ENCODE results near the gene DCX.

DCX gene

GRCh38 chrX:111411983-111412382 is at the start of gene DCX:
DCX (minus strand) TSS chrX:111412192; CDS start chrX:111410398, 1,794 bp downstream.
- DNase-seq: no peak

GRCh38 chrX:111460607-111461006 is 48.6 kb upstream of the DCX start:
- no peak for DNase-seq

DNA sequence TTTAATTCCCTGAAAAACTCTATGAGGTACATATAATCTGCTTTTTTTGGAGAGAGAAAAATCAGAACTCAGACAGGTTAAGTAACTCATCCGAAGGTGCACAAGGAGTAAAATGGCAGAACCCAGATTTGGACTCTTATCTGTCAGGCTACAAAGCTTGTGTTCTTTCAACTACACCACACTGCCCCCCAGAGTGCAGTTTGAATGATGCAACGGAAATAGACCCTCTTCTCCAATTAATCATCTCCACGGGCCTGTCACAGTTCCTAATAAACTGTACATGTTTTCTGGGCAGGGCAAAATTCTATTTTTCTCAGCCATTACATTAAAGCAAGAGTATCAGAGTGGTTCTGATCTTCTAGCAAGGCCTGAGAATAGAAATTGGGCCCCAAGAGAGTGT is 35.3 kb upstream of the DCX start:
- peak; percentile 10 for DNase-seq

DNA sequence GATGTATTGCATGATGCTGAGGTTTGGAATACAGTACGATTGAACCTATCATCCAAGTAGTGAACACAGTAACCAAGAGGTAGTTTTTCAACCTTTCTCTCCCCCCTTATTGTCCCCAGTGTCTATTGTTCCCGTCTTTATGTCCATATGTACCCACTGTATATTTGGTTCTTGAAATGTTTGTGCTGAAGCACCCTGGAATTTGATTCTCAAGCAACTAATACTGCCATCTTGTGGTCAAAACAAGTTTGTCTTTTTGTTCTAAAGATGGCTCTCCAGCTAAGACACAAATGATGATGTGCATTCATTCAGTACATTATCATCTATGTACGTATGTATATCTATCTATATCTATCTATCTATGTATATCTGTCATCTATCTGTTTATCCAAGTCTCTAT is 33.5 kb upstream of the DCX start:
- DNase-seq: peak; percentile 36

DNA sequence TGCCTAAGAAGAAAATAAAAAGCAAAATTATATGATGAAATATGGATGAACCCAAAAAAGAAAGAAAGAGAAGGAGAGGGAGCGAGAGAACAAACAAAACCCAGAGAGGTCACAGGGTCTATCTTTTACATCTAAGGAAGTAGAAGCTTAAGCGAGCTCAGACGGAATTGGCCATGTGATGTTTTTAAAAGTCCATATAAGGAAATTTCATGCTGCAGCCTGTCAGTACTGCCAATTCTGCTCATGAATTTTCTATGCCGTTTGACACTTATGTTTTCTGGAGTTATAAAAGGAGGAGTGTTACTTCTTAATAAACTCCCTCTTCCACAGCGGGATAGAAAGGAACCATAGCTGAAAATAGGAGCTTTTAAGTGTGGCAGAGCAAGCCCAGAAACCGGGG is 32.9 kb upstream of the DCX start:
- DNase-seq: no peak

DNA sequence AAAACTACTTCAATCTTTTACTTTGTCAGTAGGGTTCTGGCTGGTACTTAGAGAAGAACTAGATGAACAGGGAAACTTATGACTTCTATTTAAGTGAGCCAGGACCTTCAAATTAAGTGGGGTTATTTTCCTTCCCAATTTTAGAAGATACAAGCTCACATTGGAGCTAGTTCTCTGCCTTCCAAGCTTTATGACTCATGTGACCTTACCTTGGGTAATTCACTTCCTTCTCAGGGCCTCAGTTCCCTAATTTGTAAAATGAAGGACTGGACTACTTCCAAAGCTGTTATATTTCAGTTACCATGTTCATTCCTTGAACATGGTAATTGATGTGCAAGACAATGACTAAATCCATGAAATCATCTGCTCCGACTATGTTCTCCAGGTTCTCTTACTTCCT is 32.0 kb upstream of the DCX start:
- DNase-seq: no peak

- DNase-seq: no peak
Observed at GRCh38 chrX:111442791-111443190, 30.8 kb upstream of the DCX start.

- DNase-seq: no peak
Observed at GRCh38 chrX:111435469-111435868, 23.5 kb upstream of the DCX start.

- DNase-seq: no peak
Observed at GRCh38 chrX:111431001-111431400, 19.0 kb upstream of the DCX start.

DNA sequence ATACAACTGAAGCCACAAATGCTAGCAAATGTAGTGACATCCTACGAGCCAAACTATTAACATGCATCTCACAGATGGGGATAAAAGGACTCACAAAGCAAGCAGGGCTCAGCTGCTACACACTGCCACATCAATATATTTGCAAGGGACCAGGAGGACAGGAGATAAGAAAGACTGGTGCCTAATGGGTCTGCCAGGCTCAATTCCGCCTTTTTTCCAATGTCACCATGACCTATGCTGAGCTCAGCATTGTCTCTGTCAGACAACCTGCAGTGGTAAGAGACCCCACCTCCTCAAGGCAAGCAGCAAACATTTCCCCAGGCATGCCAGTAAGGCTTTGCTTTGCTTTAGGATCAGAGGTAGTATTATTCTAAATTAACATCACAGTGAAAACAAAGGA is 435 bp downstream of the DCX start:
- no peak for DNase-seq

DNA sequence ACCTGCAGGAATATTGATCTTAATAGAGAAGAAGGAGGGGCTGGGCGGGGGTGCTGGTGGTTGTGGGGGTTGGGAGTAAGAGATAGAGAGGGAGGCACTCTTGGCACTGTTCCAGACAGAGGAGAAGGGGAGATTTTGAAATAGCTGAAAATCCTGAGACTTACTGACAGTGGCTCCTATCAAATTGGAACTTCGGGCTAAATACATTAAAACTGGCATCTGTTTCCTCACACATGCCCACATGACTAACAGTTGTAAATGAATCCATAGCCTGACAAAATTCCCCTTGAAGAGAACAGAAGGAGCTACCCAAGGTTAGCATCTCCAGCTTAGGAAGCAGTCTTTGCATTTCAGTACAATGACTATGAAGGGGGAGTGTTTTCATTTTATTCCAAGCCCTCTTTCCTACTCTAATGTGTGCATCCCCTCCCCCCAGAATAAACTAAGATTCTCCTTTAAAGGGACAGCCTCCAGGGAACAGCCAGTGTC is 1.4 kb downstream of the DCX start:
- DNase-seq: no peak

- no peak for DNase-seq
Observed at GRCh38 chrX:111409326-111409725, 2.7 kb downstream of the DCX start.

- no peak for DNase-seq
Observed at GRCh38 chrX:111407948-111408347, 4.0 kb downstream of the DCX start.

DNA sequence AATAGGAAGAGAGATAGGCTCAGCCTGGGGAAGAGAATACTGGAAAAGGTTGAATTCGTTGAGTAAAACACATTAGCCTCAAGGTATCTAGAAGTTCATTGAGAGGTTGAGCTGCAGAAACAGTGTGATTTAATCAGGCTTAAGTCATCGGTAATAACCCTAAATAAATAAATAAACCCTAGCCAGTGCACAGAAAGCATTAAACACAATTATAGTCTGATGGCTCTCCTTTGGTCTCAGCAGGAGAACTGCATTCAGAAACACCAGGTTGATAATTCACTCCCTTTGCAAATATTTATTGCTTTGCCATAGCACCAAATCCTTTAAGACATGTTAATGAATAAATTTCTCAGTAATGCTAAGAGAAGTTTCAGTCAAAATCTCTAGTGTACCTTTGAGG is 9.6 kb downstream of the DCX start:
- DNase-seq: no peak

- DNase-seq: no peak
Observed at GRCh38 chrX:111395149-111395548, 16.8 kb downstream of the DCX start.

DNA sequence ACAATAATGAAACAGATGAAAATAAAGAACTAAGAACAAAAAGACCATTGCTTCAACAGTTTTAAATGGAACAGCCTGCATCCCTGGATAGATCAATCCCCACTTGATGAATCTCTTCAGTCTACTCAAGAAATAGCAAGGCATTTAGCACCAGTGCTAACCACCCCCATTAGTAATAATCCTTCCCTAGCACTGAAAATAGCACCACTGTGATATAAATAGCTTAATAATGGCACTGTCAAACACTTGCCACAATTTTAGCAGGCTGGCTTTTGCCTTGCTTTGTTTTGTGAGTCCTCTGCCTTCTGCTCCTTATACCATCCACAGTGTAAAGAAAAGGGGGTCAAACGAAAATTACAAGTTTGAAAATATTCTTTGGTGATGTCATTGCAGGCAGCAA is 17.4 kb downstream of the DCX start:
- no peak for DNase-seq

DNA sequence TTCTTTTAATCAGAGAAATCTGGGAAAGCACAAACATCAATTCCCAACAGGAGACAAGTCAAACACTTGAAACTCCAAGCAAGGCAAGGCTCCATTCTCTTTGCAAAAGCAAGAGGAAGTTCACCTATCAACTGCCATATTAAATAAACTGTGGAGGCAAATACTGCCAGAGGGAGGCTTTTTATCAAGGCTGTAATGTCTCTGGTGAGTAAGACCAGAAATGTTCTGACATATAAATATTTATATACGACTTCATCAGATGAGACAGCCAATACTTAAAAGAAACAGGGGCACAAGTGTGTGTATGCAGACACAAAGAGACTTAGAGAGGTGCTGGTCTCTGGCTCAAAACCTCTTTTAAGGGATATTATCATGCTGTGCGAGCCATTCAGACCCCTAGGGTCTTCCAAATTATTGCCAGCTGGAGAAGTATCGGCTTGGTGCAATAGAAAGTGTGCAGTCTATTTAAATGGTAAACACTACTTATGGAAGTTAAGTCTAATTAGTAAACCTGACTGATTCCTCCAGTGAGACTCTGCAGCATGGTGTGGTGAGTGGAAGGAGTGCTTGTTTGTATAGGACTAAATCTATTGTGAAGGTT is 24.4 kb downstream of the DCX start:
- no peak for DNase-seq

- DNase-seq: no peak
Observed at GRCh38 chrX:111386615-111387233, 25.3 kb downstream of the DCX start.

DNA sequence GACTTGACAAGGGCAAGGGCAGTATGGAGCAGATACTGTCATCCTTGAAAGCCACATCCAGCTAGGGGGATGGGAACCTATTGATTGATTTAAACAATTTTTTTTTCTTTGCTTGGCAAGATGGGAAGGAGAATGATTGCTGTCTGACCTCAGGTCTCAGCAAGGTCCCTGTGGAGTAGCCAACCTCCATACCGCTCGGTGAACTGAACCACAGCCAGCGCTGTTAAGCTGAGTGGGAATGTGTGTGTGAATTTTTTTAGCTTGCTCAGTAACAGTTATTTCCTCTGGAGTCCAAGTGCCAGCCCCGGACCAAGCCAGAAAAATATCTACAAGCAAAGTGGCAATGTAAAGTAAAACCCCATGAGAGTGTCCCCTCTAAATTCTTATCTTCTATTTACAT is 25.9 kb downstream of the DCX start:
- DNase-seq: no peak

DNA sequence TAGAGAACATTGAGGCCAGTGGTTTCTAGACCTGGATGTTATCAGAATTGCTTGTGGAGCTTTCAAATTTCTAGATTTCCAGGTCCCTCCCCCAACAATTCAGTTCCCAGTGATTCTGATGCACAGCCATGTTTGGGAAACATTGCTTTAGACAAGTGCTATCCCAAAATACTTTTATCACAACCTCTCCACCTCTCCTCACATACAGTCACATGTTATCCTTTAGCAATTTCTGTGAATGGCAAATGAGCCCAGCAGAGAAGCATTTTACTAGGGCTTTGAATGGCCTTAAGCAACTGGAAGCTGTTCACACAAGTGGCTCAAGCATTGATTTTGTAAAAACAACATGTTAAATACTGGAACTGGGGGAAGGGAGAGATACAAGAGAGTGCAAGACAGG is 29.7 kb downstream of the DCX start:
- no peak for DNase-seq

DNA sequence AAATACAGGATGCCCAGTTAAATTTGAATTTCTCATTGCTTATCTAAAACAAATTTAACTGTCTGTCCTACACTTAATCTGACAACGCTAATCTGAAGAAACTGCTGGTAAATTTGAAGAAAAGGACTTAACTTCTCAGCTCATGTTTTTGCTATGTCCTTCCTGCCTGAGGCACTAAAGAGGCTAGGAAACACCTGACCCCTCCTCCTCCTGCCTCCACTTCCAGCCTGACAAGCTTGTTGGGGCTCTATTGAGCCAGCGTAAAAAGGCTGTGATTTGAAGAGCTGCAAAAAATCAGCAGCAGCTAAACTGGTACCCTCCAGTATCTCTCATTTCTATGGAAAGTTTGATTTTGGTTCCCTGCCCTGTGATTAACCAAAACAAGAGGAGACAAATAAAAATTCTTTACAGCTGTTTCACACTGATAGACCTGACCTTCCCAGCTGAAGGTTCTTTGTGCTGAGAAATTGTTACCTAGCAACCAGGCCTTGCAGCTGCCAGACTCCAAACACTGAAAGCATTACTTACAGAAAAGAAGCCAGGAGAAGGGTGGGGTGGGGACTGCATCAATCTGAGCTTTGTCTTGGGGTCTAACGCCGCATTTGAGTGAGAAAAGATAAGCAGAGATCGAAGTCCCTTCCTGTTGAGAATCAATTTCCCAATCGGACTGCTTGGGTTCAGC is 35.0 kb downstream of the DCX start:
- no peak for DNase-seq

- DNase-seq: no peak
Observed at GRCh38 chrX:111376486-111376885, 35.5 kb downstream of the DCX start.

DNA sequence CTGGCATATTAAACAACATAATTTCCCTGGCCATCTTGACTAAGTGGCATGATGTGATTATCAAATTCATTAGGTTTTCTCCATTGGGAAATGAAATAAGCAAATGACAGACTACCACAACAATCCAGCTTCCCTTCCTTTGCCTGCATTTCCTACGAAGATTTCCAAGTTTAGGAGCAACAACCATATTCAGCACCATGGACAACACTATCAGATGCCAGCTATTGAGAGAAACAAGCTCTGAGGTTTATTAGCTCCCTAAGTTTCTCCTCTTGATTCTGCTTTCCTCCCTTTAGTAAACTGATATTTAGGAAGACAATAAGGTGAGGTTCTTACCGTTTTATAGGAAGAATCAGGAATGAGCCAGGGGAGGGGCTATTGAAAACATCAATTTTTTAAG is 36.2 kb downstream of the DCX start:
- DNase-seq: no peak

- no peak for DNase-seq
Observed at GRCh38 chrX:111372086-111372485, 39.9 kb downstream of the DCX start.
